ENCODE measurements around the gene TUB. TPM values are rescaled to one million over a fixed set of nuclear protein-coding genes. Genes with fewer than 3 reads are reported as not detected.

TUB gene
- total RNA-seq, 8 experiments from 2014 or later: 0.76 to 57.2 (median 25.7) TPM

DNA sequence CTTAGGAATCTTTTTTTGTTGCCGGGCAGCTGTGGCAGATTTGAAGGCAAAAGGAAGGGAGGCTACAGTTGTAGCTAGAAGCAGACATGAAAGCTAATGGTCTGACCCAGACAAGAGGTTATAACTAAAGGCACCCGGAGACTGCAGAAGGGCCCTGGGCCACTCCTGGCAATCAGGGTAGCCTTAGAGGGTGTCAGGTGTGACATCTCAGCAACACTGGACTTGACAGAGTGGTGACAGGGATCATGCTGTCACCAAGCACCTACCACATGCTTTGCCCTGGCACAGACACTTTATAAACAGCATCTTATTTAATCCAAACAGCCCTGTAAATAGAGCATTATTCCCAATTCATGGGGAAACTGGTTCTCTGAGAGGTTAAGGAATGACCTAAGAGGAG, 25.7 kb downstream of the TUB start:
- 80 to 100% (median 90%) methylated on average over 1 to 2 of the region's 2 CpGs; no CpG with 5 or more reads in 5 of the 10 experiments for WGBS, 10 experiments
- H3K4me3 ChIP-seq: no peak overlapping the region
- H3K27ac ChIP-seq: no peak overlapping the region
- in situ Hi-C loops (cut with MboI; ENCODE audit: low pct_unique_long_range_greater_than_20kb in 2 of 9, low sequenced_read_pairs in 9 of 9, unreplicated experiment in 9 of 9): loop anchor here in 1 of 9 experiments (25.0 kb wide), 1 partner anchor 94 kb away; no protein-coding TSS in a partner anchor
- no peak for ATAC-seq (replicated peaks in 6 of 8)
- no peaks in the 10 kb centered on the region for H3K4me1 ChIP-seq (replicated peaks in 1 of 2)

DNA sequence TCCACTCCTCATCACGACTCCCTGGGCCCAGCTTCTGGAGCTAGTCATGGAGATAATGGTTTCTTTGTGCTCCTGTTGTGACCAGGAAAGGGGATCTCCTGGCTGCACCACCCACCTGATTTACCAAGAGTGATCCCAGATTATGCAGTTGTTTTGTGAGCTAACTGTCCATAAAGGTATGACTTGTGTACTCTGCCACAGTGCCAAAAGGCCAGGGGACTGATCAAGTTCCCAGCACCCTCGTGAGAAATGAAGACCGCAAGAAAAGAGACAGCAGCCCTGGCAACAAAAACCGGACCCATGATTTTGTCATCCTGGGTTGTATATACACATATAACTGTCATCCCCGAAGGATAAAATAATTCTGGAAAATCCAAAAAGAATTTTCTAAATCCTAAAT, 26.6 kb downstream of the TUB start:
- in situ Hi-C loops (cut with MboI; ENCODE audit: low pct_unique_long_range_greater_than_20kb in 2 of 9, low sequenced_read_pairs in 9 of 9, unreplicated experiment in 9 of 9): loop anchor here in 1 of 9 experiments (25.0 kb wide), 1 partner anchor 95 kb away; no protein-coding TSS in a partner anchor
- ATAC-seq (replicated peaks in 6 of 8): no peak
- Histone ChIP-seq H3K4me1 (replicated peaks in 1 of 2) (no peaks in the 10 kb centered on the region), H3K27ac (no peak overlapping the region), H3K4me3 (no peak overlapping the region)
- WGBS, 10 experiments: 44 to 100% (median 74%) methylated on average over 1 to 5 of the region's 5 CpGs; no CpG with 5 or more reads in 2 of the 10 experiments

DNA sequence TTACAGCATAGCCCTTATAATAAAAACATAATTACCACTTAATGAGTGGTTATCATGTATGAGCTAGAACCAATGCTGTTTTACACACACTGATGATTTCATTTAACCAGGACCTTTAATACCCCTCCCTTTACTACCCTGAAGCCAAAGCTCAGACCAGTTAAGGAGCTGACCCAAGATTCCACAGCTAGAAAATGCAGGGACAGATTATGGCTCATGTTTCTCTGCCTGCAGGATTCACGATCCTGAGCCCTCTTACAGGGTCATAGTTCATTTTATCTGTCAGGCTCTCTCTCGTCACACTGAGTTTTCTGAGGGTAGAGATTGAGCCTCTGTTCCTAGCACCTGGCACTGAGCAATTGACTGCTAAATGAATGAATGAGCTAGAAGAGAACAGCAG, 27.4 kb downstream of the TUB start:
- Histone ChIP-seq H3K27ac (no peak overlapping the region), H3K4me1 (replicated peaks in 1 of 2) (no peaks in the 10 kb centered on the region), H3K4me3 (no peak overlapping the region)
- 50 to 94% (median 80%) methylated on average over 1 to 2 of the region's 2 CpGs; no CpG with 5 or more reads in 5 of the 10 experiments for WGBS, 10 experiments
- in situ Hi-C loops (cut with MboI; ENCODE audit: low pct_unique_long_range_greater_than_20kb in 2 of 9, low sequenced_read_pairs in 9 of 9, unreplicated experiment in 9 of 9): loop anchor here in 1 of 9 experiments (25.0 kb wide), 1 partner anchor 96 kb away; no protein-coding TSS in a partner anchor
- no peak for ATAC-seq (replicated peaks in 6 of 8)

DNA sequence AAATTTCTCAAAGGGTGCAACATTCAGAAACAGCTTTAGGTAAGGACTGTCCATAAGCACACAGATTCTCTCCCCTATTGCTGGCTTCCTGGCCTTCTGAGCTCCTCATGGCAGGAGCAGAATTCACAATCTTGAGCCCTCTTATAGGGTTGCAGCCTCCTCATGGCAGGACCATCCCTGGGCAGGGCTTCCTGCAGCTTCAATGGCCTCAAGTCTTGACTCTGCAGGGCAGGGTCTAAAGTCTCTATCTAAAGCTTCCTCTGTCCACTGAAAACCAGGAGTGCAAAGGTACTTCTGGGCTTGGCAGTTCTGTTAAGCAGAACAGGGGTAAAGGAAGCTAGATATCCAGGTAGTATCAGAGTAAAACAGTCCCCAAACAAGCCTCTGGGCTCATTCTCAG, 28.7 kb downstream of the TUB start:
- Histone ChIP-seq H3K27ac (no peak overlapping the region), H3K4me3 (no peak overlapping the region), H3K4me1 (replicated peaks in 1 of 2) (no peaks in the 10 kb centered on the region)
- in situ Hi-C loops (cut with MboI; ENCODE audit: low pct_unique_long_range_greater_than_20kb in 2 of 9, low sequenced_read_pairs in 9 of 9, unreplicated experiment in 9 of 9): loop anchor here in 1 of 9 experiments (25.0 kb wide), 1 partner anchor 97 kb away; no protein-coding TSS in a partner anchor
- no peak for ATAC-seq (replicated peaks in 6 of 8)

DNA sequence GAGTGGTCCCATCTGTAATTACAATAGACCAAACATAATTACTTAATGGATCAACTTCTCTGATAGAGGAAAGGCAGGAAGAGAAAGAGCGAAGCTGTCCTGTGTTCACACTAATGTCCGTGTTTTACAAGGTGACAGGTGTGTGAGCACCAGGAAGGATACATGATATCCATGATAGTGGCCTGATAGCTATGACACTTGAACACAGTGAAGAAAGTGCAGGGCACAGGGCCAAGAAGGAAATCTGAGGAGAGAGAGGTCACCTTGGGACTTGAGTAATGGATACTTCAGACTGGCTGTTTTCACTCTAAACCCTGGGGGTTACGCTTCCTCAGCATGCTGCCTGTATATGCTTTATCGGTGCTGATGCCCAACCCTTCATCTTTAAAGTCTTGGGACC, 29.4 kb downstream of the TUB start:
- no peak for ATAC-seq (replicated peaks in 6 of 8)
- in situ Hi-C loops (cut with MboI; ENCODE audit: low pct_unique_long_range_greater_than_20kb in 2 of 9, low sequenced_read_pairs in 9 of 9, unreplicated experiment in 9 of 9): loop anchor here in 1 of 9 experiments (25.0 kb wide), 1 partner anchor 98 kb away; no protein-coding TSS in a partner anchor
- 67 to 100% (median 85%) methylated on average over 1 to 4 of the region's 4 CpGs; no CpG with 5 or more reads in 4 of the 10 experiments for WGBS, 10 experiments
- no peak overlapping the region for H3K27ac ChIP-seq
- no peak overlapping the region for H3K4me3 ChIP-seq
- no peaks in the 10 kb centered on the region for H3K4me1 ChIP-seq (replicated peaks in 1 of 2)

DNA sequence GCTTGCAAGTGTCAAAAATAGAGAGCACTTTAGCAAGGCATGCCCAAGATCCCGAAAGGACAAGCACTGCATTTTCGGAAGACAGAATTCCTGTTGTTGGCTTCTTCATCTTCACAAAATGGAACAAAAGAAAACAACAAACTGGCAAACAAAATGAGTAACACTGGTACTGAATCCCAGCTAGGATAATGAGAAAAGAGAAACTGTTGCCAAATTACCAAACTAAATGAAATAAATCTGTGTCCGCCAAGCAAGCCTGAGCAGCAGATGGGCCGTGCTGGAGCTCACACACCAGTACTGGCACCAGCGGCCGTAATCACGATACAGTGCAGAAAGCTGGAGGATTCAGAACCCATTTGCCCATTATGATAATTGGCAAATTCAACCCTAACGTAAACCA, 30.6 kb downstream of the TUB start:
- H3K4me3 ChIP-seq: no peak overlapping the region
- WGBS, 10 experiments: 0 to 98% (median 88%) methylated on average over 1 to 8 of the region's 8 CpGs
- ATAC-seq (replicated peaks in 6 of 8): no peak
- in situ Hi-C loops (cut with MboI; ENCODE audit: low pct_unique_long_range_greater_than_20kb in 2 of 9, low sequenced_read_pairs in 9 of 9, unreplicated experiment in 9 of 9): loop anchor here in 1 of 9 experiments (25.0 kb wide), 1 partner anchor 99 kb away; no protein-coding TSS in a partner anchor
- H3K4me1 ChIP-seq (replicated peaks in 1 of 2): no peaks in the 10 kb centered on the region
- H3K27ac ChIP-seq: no peak overlapping the region

DNA sequence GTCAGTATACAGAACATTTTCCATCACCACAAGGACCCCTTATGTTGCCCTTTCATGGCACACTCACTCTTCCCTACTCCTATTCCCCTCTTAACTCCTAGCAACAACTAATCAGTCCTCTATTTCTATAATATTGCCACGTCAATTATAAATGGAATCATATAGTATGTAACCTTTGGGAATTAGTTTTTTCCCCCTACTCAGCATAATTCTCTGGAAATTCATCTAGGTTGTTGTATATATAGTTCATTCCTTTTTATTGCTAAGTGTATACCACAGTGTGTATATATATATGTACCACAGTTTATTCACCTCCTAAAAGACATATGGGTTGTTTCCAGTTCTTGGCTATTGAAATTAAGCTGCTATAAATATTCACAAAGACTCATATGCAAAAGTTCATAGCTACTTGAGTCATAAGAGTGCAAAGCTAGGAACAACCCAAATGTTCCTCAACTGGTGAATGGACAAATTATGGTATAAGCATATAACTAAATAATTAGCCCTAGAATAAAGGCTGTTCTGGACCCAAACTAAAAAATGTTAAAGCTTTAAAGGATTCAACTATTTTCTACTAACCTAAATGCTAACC, 41.3 kb downstream of the TUB start:
- in situ Hi-C loops (cut with MboI; ENCODE audit: low pct_unique_long_range_greater_than_20kb in 2 of 9, low sequenced_read_pairs in 9 of 9, unreplicated experiment in 9 of 9): loop anchor here in 1 of 9 experiments (25.0 kb wide), 1 partner anchor 110 kb away; no protein-coding TSS in a partner anchor

DNA sequence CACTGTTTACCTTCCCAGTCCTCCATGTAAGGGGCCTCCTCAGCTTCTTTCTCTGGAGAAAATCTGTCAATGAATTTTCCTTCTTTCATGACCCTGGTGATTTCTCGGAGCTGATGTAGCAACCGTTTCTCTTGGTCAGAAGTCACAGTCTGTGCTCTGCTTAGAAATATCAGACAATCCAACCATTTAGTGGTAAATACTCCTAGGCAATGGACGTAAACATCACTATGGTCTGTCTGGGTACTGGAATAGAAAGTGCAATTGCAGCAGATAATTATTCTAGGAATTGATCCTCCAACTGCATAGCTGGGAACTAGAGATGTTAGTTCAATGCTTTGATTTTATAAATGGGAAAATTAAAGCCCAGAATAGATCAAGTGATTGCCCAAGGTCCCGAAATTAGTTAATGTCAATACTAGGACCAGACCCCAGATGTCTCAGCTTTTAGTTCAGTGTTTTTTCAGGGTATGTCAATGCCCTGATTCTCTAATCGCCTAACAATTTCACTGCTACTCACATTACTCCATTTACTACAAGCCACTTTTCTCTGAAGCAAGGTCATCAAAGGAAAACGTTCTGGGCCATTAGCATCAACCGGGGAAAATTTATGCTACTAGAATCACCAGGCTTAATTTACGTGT, 45.8 kb downstream of the TUB start:
- peak in 3 of 8 experiments; percentile 41 to 92 (median 44) for ATAC-seq (replicated peaks in 6 of 8)
- in situ Hi-C loops (cut with MboI; ENCODE audit: low pct_unique_long_range_greater_than_20kb in 2 of 9, low sequenced_read_pairs in 9 of 9, unreplicated experiment in 9 of 9): no loop called here
- whole genome bisulfite sequencing, 10 experiments: 4 to 100% (median 75%) methylated on average over 2 to 7 of the region's 8 CpGs; no CpG with 5 or more reads in 1 of the 10 experiments
- no peak overlapping the region for H3K27ac ChIP-seq
- H3K4me3 ChIP-seq: no peak overlapping the region
- H3K4me1 ChIP-seq (replicated peaks in 1 of 2): peaks cover 7 to 16% of the 10 kb centered on the region in 2 donors

More for the DNA sequence above, 41.3 kb downstream of the TUB start:
- WGBS, 10 experiments: 8 to 100% (median 100%) methylated on average over 1 of the region's 1 CpG; no CpG with 5 or more reads in 1 of the 10 experiments
- no peak overlapping the region for H3K4me3 ChIP-seq
- no peak overlapping the region for H3K27ac ChIP-seq
- peak in 3 of 8 experiments; percentile 60 to 94 (median 92) for ATAC-seq (replicated peaks in 6 of 8)
- H3K4me1 ChIP-seq (replicated peaks in 1 of 2): peaks cover 6 to 7% of the 10 kb centered on the region in 2 donors

DNA sequence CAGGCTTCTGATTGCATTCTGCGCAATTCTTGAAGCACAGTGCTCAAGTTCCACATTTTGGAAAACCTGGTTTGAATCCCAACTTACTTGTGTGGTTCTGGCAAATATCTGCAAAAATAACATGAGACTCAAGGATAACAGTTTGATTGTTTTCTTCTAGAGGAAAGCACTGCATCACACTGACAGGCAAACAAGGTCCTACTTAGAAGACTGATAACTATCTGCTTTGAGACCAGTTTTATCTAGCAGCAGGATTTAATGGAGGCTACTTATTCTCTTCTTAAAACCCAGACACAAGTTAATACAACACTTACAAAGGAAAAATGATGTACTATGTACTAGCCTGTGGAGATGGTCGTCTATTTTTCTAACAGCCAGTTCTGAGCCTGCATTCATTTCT, 46.4 kb downstream of the TUB start:
- Histone ChIP-seq H3K4me3 (no peak overlapping the region), H3K4me1 (replicated peaks in 1 of 2) (peaks cover 7 to 16% of the 10 kb centered on the region in 2 donors), H3K27ac (peak overlapping the region in 1 of 2 donors; percentile 39)
- 0 to 100% (median 60%) methylated on average over 1 to 2 of the region's 2 CpGs; no CpG with 5 or more reads in 1 of the 10 experiments for WGBS, 10 experiments
- in situ Hi-C loops (cut with MboI; ENCODE audit: low pct_unique_long_range_greater_than_20kb in 2 of 9, low sequenced_read_pairs in 9 of 9, unreplicated experiment in 9 of 9): no loop called here
- ATAC-seq (replicated peaks in 6 of 8): peak in 1 of 8 experiments; percentile 28

DNA sequence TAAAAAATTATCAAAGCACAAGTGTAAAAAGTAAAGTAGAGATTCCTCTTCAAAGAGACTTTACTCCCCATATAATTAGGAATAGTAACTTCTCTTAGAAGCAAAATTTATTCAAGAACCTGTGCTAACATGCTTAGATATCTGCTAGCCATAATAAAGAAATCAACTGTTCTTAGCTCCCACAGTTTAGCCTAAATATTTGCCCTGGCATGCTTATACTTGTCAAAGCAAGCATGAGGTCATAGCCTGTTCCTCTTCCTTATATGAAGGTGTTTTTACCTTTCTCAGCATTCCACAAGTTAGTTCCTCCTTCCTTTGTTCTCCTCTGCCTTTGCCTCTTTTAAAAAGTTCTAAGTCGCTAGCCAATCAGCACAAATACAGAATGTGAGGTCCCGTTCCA, 57.5 kb downstream of the TUB start:
- 0 to 100% (median 96%) methylated on average over 1 to 2 of the region's 2 CpGs; no CpG with 5 or more reads in 4 of the 10 experiments for WGBS, 10 experiments
- in situ Hi-C loops (cut with MboI; ENCODE audit: low pct_unique_long_range_greater_than_20kb in 2 of 9, low sequenced_read_pairs in 9 of 9, unreplicated experiment in 9 of 9): no loop called here
- no peaks in the 10 kb centered on the region for H3K4me1 ChIP-seq (replicated peaks in 1 of 2)
- no peak for ATAC-seq (replicated peaks in 6 of 8)
- no peak overlapping the region for H3K4me3 ChIP-seq
- H3K27ac ChIP-seq: no peak overlapping the region

DNA sequence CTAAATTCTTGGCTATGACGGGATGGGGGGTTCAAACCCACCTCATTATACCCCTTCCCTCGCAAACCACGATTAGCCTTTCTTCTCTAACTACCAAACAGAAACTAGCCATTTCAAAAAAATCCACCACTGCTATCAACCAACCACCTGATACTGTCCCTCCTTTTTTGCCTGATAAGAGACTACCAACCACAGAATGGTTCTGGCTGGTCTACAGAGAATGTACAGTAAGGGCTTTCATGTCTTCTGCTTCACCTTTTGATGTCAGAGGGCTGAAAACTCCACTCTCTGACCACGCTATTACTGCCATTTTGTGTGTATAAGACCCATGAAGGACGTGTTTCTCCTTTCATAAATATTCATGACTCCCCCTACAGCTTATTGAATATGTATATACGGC, 68.7 kb downstream of the TUB start:
- no peaks in the 10 kb centered on the region for H3K4me1 ChIP-seq (replicated peaks in 1 of 2)
- ATAC-seq (replicated peaks in 6 of 8): no peak
- no peak overlapping the region for H3K4me3 ChIP-seq
- in situ Hi-C loops (cut with MboI; ENCODE audit: low pct_unique_long_range_greater_than_20kb in 2 of 9, low sequenced_read_pairs in 9 of 9, unreplicated experiment in 9 of 9): no loop called here
- no peak overlapping the region for H3K27ac ChIP-seq
- 0 to 100% (median 81%) methylated on average over 1 to 6 of the region's 6 CpGs for WGBS, 10 experiments

Measured in motor neuron (in vitro differentiated cells).